ENCODE results near the gene NAT9. TPM values are rescaled to one million over a fixed set of nuclear protein-coding genes. Genes with fewer than 3 reads are reported as not detected.

The NAT9 gene
- total RNA-seq, 1 donor from 2014 or later = 48.6 TPM

GRCh38 chr17:74803388-74803930, 27.3 kb upstream of the NAT9 start:
- no peaks in the 10 kb centered on the region for H3K27me3 ChIP-seq (ENCODE audit: low read depth)
- no peak overlapping the region for H3K27ac ChIP-seq
- ATAC-seq (no peak), DNase-seq (no peak)
- no peak overlapping the region for H3K4me3 ChIP-seq
- H3K36me3 ChIP-seq = peaks cover 57% of the 10 kb centered on the region
- H3K4me1 ChIP-seq = peaks cover 2% of the 10 kb centered on the region
- intact Hi-C loops (cut with DNase I) = no loop called here
- TF ChIP-seq, protein P1, sequence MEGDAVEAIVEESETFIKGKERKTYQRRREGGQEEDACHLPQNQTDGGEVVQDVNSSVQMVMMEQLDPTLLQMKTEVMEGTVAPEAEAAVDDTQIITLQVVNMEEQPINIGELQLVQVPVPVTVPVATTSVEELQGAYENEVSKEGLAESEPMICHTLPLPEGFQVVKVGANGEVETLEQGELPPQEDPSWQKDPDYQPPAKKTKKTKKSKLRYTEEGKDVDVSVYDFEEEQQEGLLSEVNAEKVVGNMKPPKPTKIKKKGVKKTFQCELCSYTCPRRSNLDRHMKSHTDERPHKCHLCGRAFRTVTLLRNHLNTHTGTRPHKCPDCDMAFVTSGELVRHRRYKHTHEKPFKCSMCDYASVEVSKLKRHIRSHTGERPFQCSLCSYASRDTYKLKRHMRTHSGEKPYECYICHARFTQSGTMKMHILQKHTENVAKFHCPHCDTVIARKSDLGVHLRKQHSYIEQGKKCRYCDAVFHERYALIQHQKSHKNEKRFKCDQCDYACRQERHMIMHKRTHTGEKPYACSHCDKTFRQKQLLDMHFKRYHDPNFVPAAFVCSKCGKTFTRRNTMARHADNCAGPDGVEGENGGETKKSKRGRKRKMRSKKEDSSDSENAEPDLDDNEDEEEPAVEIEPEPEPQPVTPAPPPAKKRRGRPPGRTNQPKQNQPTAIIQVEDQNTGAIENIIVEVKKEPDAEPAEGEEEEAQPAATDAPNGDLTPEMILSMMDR (IDR thresholded peaks at IDR 0.05) = no peak
- H3K9me3 ChIP-seq = no peaks in the 10 kb centered on the region

DNA sequence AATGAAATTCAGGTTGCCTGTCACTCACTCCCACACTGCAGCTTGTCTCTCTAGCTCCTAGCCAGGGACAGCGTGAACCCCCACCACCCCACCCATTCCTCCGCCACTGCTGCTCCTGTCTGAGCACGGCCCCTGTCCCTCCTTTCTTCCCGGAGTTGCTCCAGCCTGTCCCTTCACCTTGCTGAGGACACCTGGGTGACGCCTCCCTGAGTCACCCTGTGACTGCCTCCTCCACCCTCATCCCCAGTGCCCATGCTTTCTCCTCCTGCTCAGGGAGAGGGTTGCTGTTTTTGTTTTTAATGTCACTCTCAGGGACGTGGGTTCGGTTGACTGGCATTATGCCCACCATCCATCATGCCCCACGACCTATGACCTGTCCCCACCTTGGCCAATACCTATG, 25.8 kb upstream of the NAT9 start:
- Histone ChIP-seq H3K27ac (no peak overlapping the region), H3K36me3 (peaks cover 67% of the 10 kb centered on the region), H3K27me3 (ENCODE audit: low read depth) (no peaks in the 10 kb centered on the region), H3K4me3 (no peak overlapping the region), H3K9me3 (no peaks in the 10 kb centered on the region), H3K4me1 (no peaks in the 10 kb centered on the region)
- intact Hi-C loops (cut with DNase I) = no loop called here
- TF ChIP-seq, protein P1 (IDR thresholded peaks at IDR 0.05) = no peak
- ATAC-seq (no peak), DNase-seq (no peak)

- DNase-seq (no peak), ATAC-seq (no peak)
- TF ChIP-seq, protein P1 (IDR thresholded peaks at IDR 0.05) = no peak
- Histone ChIP-seq H3K4me1 (no peaks in the 10 kb centered on the region), H3K9me3 (no peaks in the 10 kb centered on the region), H3K4me3 (no peak overlapping the region), H3K36me3 (peaks cover 79% of the 10 kb centered on the region), H3K27ac (no peak overlapping the region), H3K27me3 (ENCODE audit: low read depth) (no peaks in the 10 kb centered on the region)
- intact Hi-C loops (cut with DNase I) = no loop called here
Observed at GRCh38 chr17:74800531-74800930, 24.4 kb upstream of the NAT9 start.

- DNase-seq (no peak), ATAC-seq (no peak)
- TF ChIP-seq, protein P1 (IDR thresholded peaks at IDR 0.05) = no peak
- Histone ChIP-seq H3K9me3 (no peaks in the 10 kb centered on the region), H3K27me3 (ENCODE audit: low read depth) (no peaks in the 10 kb centered on the region), H3K27ac (no peak overlapping the region), H3K4me1 (no peaks in the 10 kb centered on the region), H3K4me3 (no peak overlapping the region), H3K36me3 (peaks cover 94% of the 10 kb centered on the region)
- intact Hi-C loops (cut with DNase I) = no loop called here
Observed at GRCh38 chr17:74799097-74799496, 23.0 kb upstream of the NAT9 start.

DNA sequence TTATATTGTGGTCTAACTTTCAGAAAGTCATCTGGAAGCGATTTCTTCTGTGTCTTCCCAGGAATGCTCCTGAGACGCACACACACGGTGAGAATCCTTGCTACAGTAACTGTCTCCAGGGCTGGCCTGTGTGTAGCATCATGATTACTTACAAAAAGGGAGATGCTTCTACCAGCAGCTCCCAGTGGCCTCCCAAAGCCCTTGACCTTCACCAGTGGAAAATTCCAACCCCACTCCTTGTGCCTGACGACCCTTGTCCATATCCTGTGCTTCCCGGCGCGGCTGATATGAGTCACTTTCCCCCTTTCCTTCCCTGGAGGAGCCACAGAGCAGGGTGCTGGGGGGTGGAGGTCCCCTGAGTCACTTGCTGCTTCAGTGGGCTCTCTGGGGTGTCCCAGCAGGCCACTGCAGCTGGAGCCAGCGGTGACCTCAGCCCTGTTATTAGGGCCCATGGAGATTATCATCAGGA, 22.1 kb upstream of the NAT9 start:
- DNase-seq (no peak), ATAC-seq (no peak)
- no peaks in the 10 kb centered on the region for H3K4me1 ChIP-seq
- no peak overlapping the region for H3K27ac ChIP-seq
- peaks cover 96% of the 10 kb centered on the region for H3K36me3 ChIP-seq
- no peak overlapping the region for H3K4me3 ChIP-seq
- intact Hi-C loops (cut with DNase I) = no loop called here
- H3K27me3 ChIP-seq (ENCODE audit: low read depth) = no peaks in the 10 kb centered on the region
- TF ChIP-seq, protein P1 (IDR thresholded peaks at IDR 0.05) = no peak
- H3K9me3 ChIP-seq = no peaks in the 10 kb centered on the region
